GM13976 (cell line): Measurements from ENCODE around the gene SPSB3.

Experiments used
- DNase-seq: peaks from one replicate; pipeline ENCODE4 v3.0.0; 2012; ENCODE audit warnings: low spot score
- CTCF ChIP-seq: IDR thresholded peaks from 2 replicates; pipeline ENCODE4 v1.5.1; 2012; ENCODE audit warnings: borderline replicate concordance, mild to moderate bottlenecking; ENCODE audit not compliant: insufficient read depth; ENCODE audit errors: extremely low read depth, missing control alignments, control extremely low read depth
- in situ Hi-C: fragments of 300-500 bp; cut with MboI; formaldehyde crosslinking; loops from one replicate; pipeline ENCODE4 v1.12.0; 2022; ENCODE audit warnings: low sequenced_read_pairs, mixed read lengths, inconsistent platforms; ENCODE audit not compliant: unreplicated experiment

The SPSB3 gene

DNA sequence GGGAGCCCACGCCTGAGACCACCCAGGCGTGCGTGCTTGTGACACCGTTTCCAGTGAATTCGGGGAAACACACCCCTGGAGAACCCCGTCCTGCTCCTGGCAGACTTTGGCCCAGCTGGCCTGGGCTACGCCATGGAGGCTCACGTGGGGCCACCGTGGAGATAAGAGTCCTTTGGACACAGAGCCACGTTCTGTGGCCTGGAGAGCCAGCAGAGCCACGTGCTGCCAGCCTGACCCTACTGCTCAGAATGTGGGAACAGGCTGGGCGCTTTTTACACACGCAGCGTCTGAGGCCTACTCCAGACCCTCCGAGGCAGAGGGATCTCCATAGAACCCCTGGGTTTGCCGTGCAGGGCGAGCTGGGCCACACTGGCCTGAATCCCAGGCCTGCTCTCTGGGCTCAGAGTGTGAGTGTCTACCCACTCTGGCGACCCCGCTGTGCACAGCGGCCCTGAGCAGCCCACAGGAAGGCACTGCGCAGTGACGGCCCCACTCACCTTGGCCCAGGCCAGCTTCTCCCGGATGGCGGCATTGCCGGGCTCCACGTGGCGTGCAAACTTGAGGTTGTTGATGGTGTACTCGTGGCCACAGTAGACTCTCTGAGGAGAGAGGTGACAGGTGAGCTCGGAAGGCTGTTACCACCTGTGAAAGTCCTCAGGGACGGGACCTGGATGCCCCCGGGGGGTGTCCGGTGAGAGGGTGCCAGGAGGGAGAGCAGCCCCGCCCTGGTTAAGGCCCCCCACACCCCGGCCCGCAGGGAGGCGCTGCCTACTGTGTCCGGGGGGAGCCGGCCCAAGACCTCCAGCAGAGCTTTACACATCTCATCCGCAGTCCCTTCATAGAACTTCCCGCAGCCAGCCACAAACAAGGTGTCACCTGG lies 34.3 kb upstream of the SPSB3 start:
- no peak for TF ChIP-seq CTCF
- no peak for DNase-seq
- in situ Hi-C loops, result no loop called here

DNA sequence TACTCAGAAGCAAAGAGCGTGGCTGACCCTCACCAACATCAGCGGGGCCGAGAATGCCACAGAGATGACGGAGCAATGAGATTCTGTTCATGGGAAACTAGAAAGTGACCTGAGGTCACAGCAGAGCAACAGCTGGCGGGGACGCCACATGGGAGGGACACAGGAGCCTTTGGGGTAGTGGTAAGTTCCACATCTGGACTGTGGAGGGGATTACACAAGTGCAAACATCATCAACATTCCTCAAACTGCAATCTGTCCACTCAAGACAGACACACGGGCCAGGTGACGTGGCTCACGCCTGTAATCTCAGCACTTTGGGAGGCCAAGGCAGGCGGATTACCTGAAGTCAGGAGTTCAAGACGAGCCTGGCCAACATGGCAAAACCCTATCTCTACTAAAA lies 33.1 kb upstream of the SPSB3 start:
- DNase-seq, result no peak
- in situ Hi-C loops, result no loop called here

DNA sequence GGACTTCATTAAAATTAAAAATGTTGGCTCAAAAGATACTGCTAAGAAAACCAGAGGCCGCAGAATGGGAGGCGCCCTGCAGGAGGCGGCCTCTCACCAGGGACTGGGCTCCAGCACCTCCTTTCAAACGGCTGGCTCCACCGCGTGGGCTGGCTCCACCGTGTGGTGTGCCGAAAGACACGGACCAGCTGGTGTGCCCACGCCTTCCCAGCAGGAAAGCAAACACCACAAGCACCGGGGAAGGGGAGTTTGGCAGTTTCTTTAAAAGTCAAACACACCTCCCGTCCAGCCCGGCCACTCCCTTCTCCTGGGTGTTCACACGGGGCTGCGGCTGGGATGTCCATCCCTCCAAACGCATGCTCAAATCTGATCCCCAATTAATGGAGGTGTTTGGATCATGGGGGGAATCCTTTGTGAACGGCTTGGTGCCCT lies 30.4 kb upstream of the SPSB3 start:
- TF ChIP-seq CTCF, result peak; percentile 22
- in situ Hi-C loops, result no loop called here
- DNase-seq, result peak; percentile 59

More for the DNA sequence above, 33.1 kb upstream of the SPSB3 start:
- no peak for TF ChIP-seq CTCF

DNA sequence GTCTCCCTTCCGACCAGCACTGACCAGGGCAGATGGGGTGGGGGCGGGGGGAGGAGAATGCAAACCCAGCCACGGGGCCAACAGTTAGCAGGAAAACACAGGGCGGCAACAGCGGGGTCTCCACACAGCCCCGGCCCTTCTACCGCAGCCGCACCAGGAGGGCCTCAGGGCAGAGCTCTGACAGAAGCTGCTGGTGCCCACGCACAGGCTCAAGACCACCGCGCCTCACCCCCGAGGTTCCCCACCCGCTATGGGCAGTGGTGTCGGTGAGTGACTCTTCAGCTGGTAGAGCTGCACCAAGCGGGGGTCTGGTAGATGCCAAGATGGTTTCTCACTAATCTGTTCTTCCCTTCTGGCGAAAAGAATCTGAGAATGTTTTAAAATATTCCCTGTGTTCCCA lies 28.2 kb upstream of the SPSB3 start:
- in situ Hi-C loops, result no loop called here
- DNase-seq, result no peak
- TF ChIP-seq CTCF, result no peak

DNA sequence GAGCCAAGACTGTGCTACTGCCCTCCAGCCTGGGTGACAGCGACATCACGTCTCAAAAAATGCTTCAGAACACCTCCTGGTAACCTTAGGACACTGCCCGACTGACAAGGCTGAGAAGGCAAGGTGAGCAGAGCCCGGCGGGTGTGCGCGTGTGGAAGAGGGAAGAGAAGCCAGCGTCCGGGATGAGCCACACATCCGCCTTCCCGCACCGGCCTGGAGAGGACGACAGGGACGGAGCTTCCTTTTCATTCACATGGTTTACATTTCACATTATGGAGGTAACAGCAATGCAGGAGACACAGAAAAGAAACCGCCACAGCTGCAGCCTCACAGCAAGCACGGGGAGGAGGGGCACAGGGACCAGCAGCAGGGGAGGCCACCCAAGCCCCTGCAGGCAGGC lies 27.7 kb upstream of the SPSB3 start:
- TF ChIP-seq CTCF, result no peak
- no peak for DNase-seq
- in situ Hi-C loops, result no loop called here

DNA sequence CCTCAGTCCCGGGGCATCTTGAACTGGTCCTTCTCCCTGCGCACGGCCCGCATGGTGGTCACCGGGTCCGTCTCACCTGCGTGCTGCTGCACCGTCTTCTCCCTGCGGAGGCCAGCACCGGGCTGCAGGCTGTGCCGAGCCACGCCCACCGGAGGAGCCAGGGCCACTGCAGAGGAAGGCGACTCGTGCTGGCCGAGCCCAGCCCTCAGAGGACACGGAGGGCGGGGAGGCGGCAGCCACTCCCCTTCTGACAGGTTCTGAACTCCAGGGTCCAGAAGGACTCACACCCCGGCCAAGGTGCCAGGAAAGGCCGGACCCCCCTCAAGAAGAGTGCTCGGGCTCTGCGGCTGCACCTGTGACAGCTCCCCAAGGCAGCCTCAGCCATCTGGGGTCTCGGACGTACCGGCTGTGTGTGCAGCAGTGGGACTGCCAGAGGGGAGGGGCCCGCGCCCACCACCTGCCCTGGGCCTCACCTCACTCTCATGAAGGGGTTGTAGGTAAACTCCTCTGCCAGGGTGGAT lies 27.0 kb upstream of the SPSB3 start:
- in situ Hi-C loops, result no loop called here
- DNase-seq, result no peak
- no peak for TF ChIP-seq CTCF
